ENCODE results near the gene BTNL9. TPM values are rescaled to one million over a fixed set of nuclear protein-coding genes. Genes with fewer than 3 reads are reported as not detected.

Gene BTNL9
- total RNA-seq, 1 donor from 2014 or later = not detected

DNA sequence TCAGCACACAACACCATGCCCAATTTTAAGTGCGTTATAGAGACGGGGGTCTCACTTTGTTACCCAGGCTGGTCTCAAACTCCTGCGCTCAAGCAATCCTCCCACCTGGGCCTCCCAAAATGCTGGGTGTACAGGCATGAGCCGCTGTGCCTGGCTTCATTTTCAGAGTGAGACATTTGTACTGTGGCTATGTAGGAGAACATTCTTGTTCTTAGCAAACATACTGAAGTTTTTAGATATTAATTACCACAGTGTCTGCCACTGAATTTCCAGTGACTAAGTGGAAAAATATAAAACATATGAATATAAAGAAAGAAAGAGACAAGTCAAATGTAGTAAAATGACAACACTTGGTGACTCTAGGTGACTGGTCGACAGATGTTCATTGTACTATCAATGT, 20.9 kb downstream of the BTNL9 start:
- DNase-seq (ENCODE audit: low spot score, unreplicated experiment) = no peak
- TF ChIP-seq, protein P1, sequence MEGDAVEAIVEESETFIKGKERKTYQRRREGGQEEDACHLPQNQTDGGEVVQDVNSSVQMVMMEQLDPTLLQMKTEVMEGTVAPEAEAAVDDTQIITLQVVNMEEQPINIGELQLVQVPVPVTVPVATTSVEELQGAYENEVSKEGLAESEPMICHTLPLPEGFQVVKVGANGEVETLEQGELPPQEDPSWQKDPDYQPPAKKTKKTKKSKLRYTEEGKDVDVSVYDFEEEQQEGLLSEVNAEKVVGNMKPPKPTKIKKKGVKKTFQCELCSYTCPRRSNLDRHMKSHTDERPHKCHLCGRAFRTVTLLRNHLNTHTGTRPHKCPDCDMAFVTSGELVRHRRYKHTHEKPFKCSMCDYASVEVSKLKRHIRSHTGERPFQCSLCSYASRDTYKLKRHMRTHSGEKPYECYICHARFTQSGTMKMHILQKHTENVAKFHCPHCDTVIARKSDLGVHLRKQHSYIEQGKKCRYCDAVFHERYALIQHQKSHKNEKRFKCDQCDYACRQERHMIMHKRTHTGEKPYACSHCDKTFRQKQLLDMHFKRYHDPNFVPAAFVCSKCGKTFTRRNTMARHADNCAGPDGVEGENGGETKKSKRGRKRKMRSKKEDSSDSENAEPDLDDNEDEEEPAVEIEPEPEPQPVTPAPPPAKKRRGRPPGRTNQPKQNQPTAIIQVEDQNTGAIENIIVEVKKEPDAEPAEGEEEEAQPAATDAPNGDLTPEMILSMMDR (IDR thresholded peaks at IDR 0.05; ENCODE audit: unreplicated experiment) = no peak
- Mint-ChIP-seq H3K36me3 (ENCODE audit: insufficient read depth) (no peaks in the 10 kb centered on the region), H3K9me3 (ENCODE audit: low read depth) (no peaks in the 10 kb centered on the region), H3K4me3 (ENCODE audit: low read depth) (no peak overlapping the region), H3K27ac (no peak overlapping the region), H3K4me1 (ENCODE audit: low read depth) (no peaks in the 10 kb centered on the region), H3K27me3 (peaks cover 88% of the 10 kb centered on the region)

DNA sequence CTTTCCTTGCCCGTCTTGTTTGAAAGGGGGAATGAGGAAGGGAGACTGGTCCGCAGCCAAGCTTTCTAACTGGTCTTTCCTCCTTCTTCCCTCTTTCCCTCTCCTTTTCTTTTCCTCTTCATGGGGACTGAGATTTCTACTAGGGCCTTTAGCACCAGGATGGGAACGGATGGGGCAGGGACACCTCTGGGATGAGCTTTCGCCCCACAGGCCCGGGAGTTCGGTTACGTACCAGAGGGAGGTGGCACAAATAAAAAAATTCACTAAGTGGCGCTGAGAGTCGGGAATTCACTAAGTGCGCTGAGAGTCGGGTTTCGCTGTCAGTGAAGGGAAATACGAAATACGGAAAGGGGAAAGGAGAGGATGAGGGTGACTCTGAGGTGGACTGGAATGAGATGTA, 21.6 kb downstream of the BTNL9 start:
- H3K9me3 Mint-ChIP-seq (ENCODE audit: low read depth) = no peaks in the 10 kb centered on the region

DNA sequence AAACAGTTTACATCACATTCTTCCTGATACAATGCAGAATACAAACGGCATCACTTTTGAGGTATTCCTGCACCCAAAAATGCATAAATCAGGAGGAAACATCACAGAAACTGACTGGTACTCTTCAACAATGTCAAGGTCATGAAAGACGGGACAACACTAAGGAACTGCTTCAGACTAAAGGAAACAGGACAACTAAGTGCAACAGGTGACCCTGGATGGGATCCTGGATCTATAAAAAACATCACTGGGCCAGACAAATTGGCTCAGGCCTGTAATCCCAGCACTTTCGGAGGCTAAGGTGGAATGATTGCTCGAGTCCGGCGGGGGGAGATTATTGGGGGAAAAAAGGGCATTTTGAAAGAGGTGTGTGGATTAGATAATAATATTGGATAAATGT, 22.6 kb downstream of the BTNL9 start:
- no peaks in the 10 kb centered on the region for H3K4me1 Mint-ChIP-seq (ENCODE audit: low read depth)
- no peak overlapping the region for H3K27ac Mint-ChIP-seq
- TF ChIP-seq, protein P1 (IDR thresholded peaks at IDR 0.05; ENCODE audit: unreplicated experiment) = no peak
- no peak for DNase-seq (ENCODE audit: low spot score, unreplicated experiment)
- no peaks in the 10 kb centered on the region for H3K36me3 Mint-ChIP-seq (ENCODE audit: insufficient read depth)
- no peak overlapping the region for H3K4me3 Mint-ChIP-seq (ENCODE audit: low read depth)
- no peaks in the 10 kb centered on the region for H3K9me3 Mint-ChIP-seq (ENCODE audit: low read depth)
- H3K27me3 Mint-ChIP-seq = peaks cover 84% of the 10 kb centered on the region

More for the DNA sequence above, 21.6 kb downstream of the BTNL9 start:
- H3K4me1 Mint-ChIP-seq (ENCODE audit: low read depth) = no peaks in the 10 kb centered on the region
- no peak overlapping the region for H3K27ac Mint-ChIP-seq
- DNase-seq (ENCODE audit: low spot score, unreplicated experiment) = no peak
- H3K4me3 Mint-ChIP-seq (ENCODE audit: low read depth) = no peak overlapping the region
- no peaks in the 10 kb centered on the region for H3K36me3 Mint-ChIP-seq (ENCODE audit: insufficient read depth)
- peaks cover 88% of the 10 kb centered on the region for H3K27me3 Mint-ChIP-seq
- TF ChIP-seq, protein P1 (IDR thresholded peaks at IDR 0.05; ENCODE audit: unreplicated experiment) = no peak

DNA sequence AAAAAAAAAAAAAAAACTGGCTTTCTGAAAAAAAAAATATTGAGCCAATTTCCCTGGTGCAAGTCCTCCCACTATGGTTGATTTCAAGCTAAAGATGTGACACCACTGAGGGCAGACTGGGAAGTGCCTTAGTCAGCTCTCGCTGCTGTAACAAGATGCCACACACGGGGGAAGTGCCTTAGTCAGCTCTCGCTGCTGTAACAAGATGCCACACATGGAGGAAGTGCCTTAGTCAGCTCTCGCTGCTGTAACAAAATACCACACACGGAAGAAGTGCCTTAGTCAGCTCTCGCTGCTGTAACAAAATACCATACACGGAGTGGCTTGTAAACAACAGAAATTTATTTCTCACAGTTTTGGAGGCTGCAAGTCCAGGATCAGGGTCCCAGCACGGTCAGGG, 23.4 kb downstream of the BTNL9 start:
- no peak overlapping the region for H3K27ac Mint-ChIP-seq
- no peak for DNase-seq (ENCODE audit: low spot score, unreplicated experiment)
- no peaks in the 10 kb centered on the region for H3K4me1 Mint-ChIP-seq (ENCODE audit: low read depth)
- no peak overlapping the region for H3K4me3 Mint-ChIP-seq (ENCODE audit: low read depth)
- H3K9me3 Mint-ChIP-seq (ENCODE audit: low read depth) = no peaks in the 10 kb centered on the region
- H3K27me3 Mint-ChIP-seq = peaks cover 84% of the 10 kb centered on the region
- TF ChIP-seq, protein P1 (IDR thresholded peaks at IDR 0.05; ENCODE audit: unreplicated experiment) = no peak
- H3K36me3 Mint-ChIP-seq (ENCODE audit: insufficient read depth) = no peaks in the 10 kb centered on the region

DNA sequence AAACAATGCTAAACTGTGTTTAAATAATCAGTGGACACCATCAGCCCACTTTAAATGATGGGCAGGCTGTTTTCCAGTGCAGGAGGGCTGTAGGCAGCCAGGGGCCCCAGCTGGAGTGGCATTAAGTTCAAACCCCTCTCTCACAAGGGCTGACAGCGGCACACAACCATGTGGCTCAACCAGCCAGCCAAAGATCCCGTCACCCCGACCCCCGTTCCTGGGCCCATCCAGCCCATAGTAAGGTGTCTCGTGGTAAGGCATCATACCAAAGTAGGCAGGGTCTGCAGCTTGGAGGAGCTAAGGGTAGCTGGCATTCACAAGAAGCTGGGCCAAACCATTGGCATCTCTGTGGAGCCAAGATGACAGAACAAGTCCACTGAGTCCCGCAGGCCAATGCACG, 24.9 kb downstream of the BTNL9 start:
- peaks cover 86% of the 10 kb centered on the region for H3K27me3 Mint-ChIP-seq
- DNase-seq (ENCODE audit: low spot score, unreplicated experiment) = no peak
- H3K36me3 Mint-ChIP-seq (ENCODE audit: insufficient read depth) = no peaks in the 10 kb centered on the region
- no peaks in the 10 kb centered on the region for H3K9me3 Mint-ChIP-seq (ENCODE audit: low read depth)
- no peak overlapping the region for H3K27ac Mint-ChIP-seq
- no peak overlapping the region for H3K4me3 Mint-ChIP-seq (ENCODE audit: low read depth)
- TF ChIP-seq, protein P1 (IDR thresholded peaks at IDR 0.05; ENCODE audit: unreplicated experiment) = no peak
- H3K4me1 Mint-ChIP-seq (ENCODE audit: low read depth) = no peaks in the 10 kb centered on the region

All from progenitor cell of endocrine pancreas (in vitro differentiated cells).